GM12878 (cell line): ENCODE results near the gene ST13. TPM values are rescaled to one million over a fixed set of nuclear protein-coding genes. Genes with fewer than 3 reads are reported as not detected.
A peak's percentile ranks its signal among the peaks of the same experiment; 100 is the strongest.

Experiments used
- CREB1 ChIP-seq: IDR thresholded peaks from 2 replicates; pipeline ENCODE4 v1.6.1; 2012; ENCODE audit warnings: low read depth, mild to moderate bottlenecking, inconsistent platforms
- CTCF ChIP-seq, 3 experiments: IDR thresholded peaks in 2 of 3; conservative IDR thresholded peaks in 1 of 3; 2 replicates each; pipeline ENCODE4 v1.5.1; 2011; ENCODE audit warnings: low read depth in 3 of 3, low read length in 3 of 3, mild to moderate bottlenecking in 3 of 3, control low read depth in 2 of 3, moderate library complexity in 2 of 3, inconsistent platforms in 1 of 3, mixed read lengths in 1 of 3; ENCODE audit not compliant: control insufficient read depth in 2 of 3, insufficient read depth in 1 of 3; ENCODE audit errors: extremely low read depth in 1 of 3
- DPF2 ChIP-seq: fragments of 450-650 bp; IDR thresholded peaks from 2 replicates; pipeline ENCODE4 v1.6.1; 2017; ENCODE audit warnings: mild to moderate bottlenecking
- EED ChIP-seq: sonication (generic); IDR thresholded peaks from 2 replicates; pipeline ENCODE4 v1.6.1; 2016; ENCODE audit warnings: antibody characterized with exemption, low read depth
- GATAD2B ChIP-seq: fragments of 450-650 bp; conservative IDR thresholded peaks from 2 replicates; pipeline ENCODE4 v1.6.1; 2017; ENCODE audit warnings: low read depth, mild to moderate bottlenecking, moderate library complexity
- HDGF ChIP-seq: fragments of 450-650 bp; IDR thresholded peaks from 2 replicates; pipeline ENCODE4 v1.6.1; 2016; ENCODE audit warnings: antibody characterized with exemption
- IKZF1 ChIP-seq: fragments of 450-650 bp; conservative IDR thresholded peaks from 2 replicates; pipeline ENCODE4 v1.6.1; 2017; ENCODE audit warnings: antibody characterized with exemption, mild to moderate bottlenecking
- IKZF2 ChIP-seq, 2 experiments: fragments of 450-650 bp; IDR thresholded peaks; 2 replicates each; pipeline ENCODE4 v1.6.1; 2017; ENCODE audit warnings: mild to moderate bottlenecking in 2 of 2, moderate library complexity in 2 of 2
- JUND ChIP-seq: IDR thresholded peaks from 2 replicates; pipeline ENCODE4 v1.6.1; 2012; ENCODE audit warnings: low read depth, mild to moderate bottlenecking, low read length, improper control_type of control experiment, moderate library complexity
- KLF5 ChIP-seq: fragments of 450-650 bp; IDR thresholded peaks from 2 replicates; pipeline ENCODE4 v1.6.1; 2014; ENCODE audit warnings: mild to moderate bottlenecking; ENCODE audit not compliant: partially characterized antibody
- MLLT1 ChIP-seq: fragments of 450-650 bp; IDR thresholded peaks from 2 replicates; pipeline ENCODE4 v1.6.1; 2016; ENCODE audit warnings: mild to moderate bottlenecking
- NFIC ChIP-seq: IDR thresholded peaks from 2 replicates; pipeline ENCODE4 v1.6.1; 2012; ENCODE audit warnings: low read depth, mild to moderate bottlenecking, inconsistent platforms, low read length, moderate library complexity
- NR2C1 ChIP-seq: fragments of 450-650 bp; IDR thresholded peaks from 2 replicates; pipeline ENCODE4 v1.6.1; 2017; ENCODE audit warnings: antibody characterized with exemption, mild to moderate bottlenecking, moderate library complexity
- NRF1 ChIP-seq: conservative IDR thresholded peaks from 2 replicates; pipeline ENCODE4 v1.6.1; 2011; ENCODE audit warnings: mild to moderate bottlenecking, low read depth, low read length, improper control_type of control experiment
- POLR2AphosphoS2 ChIP-seq: IDR thresholded peaks from 2 replicates; pipeline ENCODE4 v1.6.1; 2011; ENCODE audit warnings: low read depth, mild to moderate bottlenecking, low read length, improper control_type of control experiment, moderate library complexity
- POU2F2 ChIP-seq: IDR thresholded peaks from 3 replicates; pipeline ENCODE4 v1.6.1; 2011; ENCODE audit warnings: low read depth, mild to moderate bottlenecking, low read length, borderline replicate concordance
- RAD51 ChIP-seq: fragments of 450-650 bp; IDR thresholded peaks from 2 replicates; pipeline ENCODE4 v1.6.1; 2016; ENCODE audit warnings: moderate library complexity, mild to moderate bottlenecking, inconsistent platforms
- RCOR1 ChIP-seq: conservative IDR thresholded peaks from 2 replicates; pipeline ENCODE4 v1.6.1; 2012; ENCODE audit warnings: low read depth, low read length, improper control_type of control experiment
- RFX5 ChIP-seq: IDR thresholded peaks from 2 replicates; pipeline ENCODE4 v1.6.1; 2011; ENCODE audit warnings: low read depth, low read length, improper control_type of control experiment
- SIN3A ChIP-seq: IDR thresholded peaks from 2 replicates; pipeline ENCODE4 v1.6.1; 2012; ENCODE audit warnings: low read depth, low read length, improper control_type of control experiment
- SMARCA5 ChIP-seq: fragments of 450-650 bp; IDR thresholded peaks from 2 replicates; pipeline ENCODE4 v1.6.1; 2017; ENCODE audit warnings: mild to moderate bottlenecking
- SMC3 ChIP-seq: IDR thresholded peaks from 2 replicates; pipeline ENCODE4 v1.6.1; 2011; ENCODE audit warnings: low read length, improper control_type of control experiment, borderline replicate concordance
- TCF7 ChIP-seq: IDR thresholded peaks from 2 replicates; pipeline ENCODE4 v1.6.1; 2014; ENCODE audit warnings: antibody characterized with exemption, borderline replicate concordance
- USF1 ChIP-seq: IDR thresholded peaks from 2 replicates; pipeline ENCODE4 v1.6.1; 2011; ENCODE audit warnings: borderline replicate concordance, low read depth, mild to moderate bottlenecking, moderate library complexity, mixed read lengths, low read length; ENCODE audit not compliant: insufficient read depth; ENCODE audit errors: extremely low read length
- YBX1 ChIP-seq: fragments of 450-650 bp; IDR thresholded peaks from 2 replicates; pipeline ENCODE4 v1.6.1; 2016; ENCODE audit warnings: antibody characterized with exemption
- YY1 ChIP-seq: IDR thresholded peaks from 2 replicates; pipeline ENCODE4 v1.6.1; 2011; ENCODE audit warnings: low read depth, mild to moderate bottlenecking, low read length
- ZNF217 ChIP-seq: fragments of 450-650 bp; IDR thresholded peaks from 2 replicates; pipeline ENCODE4 v1.6.1; 2017; ENCODE audit warnings: antibody characterized with exemption, mild to moderate bottlenecking
- polyA plus RNA-seq, 11 experiments: library from polyadenylated mRNA; depleted of rRNA in 4 of 11; unstranded in 6 of 11; stranded (reverse) in 5 of 11; fragments of >200 nt; fragmentation: Nextera tagmentation in 4 of 11; fragmentation: Illumina TruSeq in 1 of 11; extraction: Ambion mirVana in 4 of 11; extraction: Trizol in 1 of 11; gene quantifications; 1 replicate in 1 of 11; 2 replicates in 10 of 11; pipeline versions ENCODE4 v1.2.1 to v1.2.3, GENCODE V29; 2011 to 2016; ENCODE audit warnings: inconsistent platforms in 2 of 11, missing spikeins in 2 of 11, low read depth in 1 of 11
- total RNA-seq, 4 experiments: library from RNA; depleted of rRNA in 3 of 4; stranded (reverse); fragments of >200 nt in 3 of 4; fragmentation: Illumina TruSeq in 1 of 4; extraction: Trizol in 1 of 4; gene quantifications; 2 replicates each; pipeline versions ENCODE4 v1.2.1 to v1.2.3, GENCODE V29; 2013 to 2021

ST13 gene
- total and polyA plus RNA-seq, 10 of the 15 experiments (the other 5 are each of a cell fraction or from before 2014, with no cell fraction given), result 52.5 to 286 (median 181) TPM

- TF ChIP-seq USF1 (no peak), NRF1 (no peak), MLLT1 (no peak), CREB1 (no peak), NFIC (no peak), RCOR1 (no peak), RAD51 (no peak), EED (no peak), YBX1 (no peak), SIN3A (peak; percentile 71; the same call in 1 of the 2 replicates), RFX5 (no peak), GATAD2B (peak; percentile 82; the same call in 1 of the 2 replicates), SMARCA5 (no peak), JUND (no peak), NR2C1 (no peak), POLR2AphosphoS2 (0 out of 2 replicates have a peak, but pooled peaks have one; percentile 13), HDGF (peak; percentile 74; the same call in 1 of the 2 replicates), SMC3 (no peak), POU2F2 (no peak), ZNF217 (no peak), IKZF1 (no peak; the same call in 1 of the 2 replicates), DPF2 (no peak; the same call in 1 of the 2 replicates), KLF5 (no peak), YY1 (no peak), TCF7 (no peak), CTCF (IDR thresholded peaks at IDR 0.05 in 2 of 3, conservative IDR thresholded peaks at IDR 0.05 in 1 of 3; ENCODE audit: control insufficient read depth in 2 of 3, extremely low read depth in 1 of 3, insufficient read depth in 1 of 3, low read depth in 3 of 3, low read length in 3 of 3) (no peak), IKZF2 (IDR thresholded peaks at IDR 0.05) (no peak)
Observed at GRCh38 chr22:40855979-40856512, 393 bp downstream of the ST13 start (continued).
